B cell (primary cell): ENCODE data around the gene IDH3A. TPM values are rescaled to one million over a fixed set of nuclear protein-coding genes. Genes with fewer than 3 reads are reported as not detected.

Experiments used
- ATAC-seq: fragments of 200-7000 bp; cut with Tn5 transposase; one replicate; pipeline ENCODE4 v1.10.0; 2021; ENCODE audit warnings: low read depth, mild to moderate bottlenecking, moderate number of reproducible peaks, moderate library complexity
- CTCF ChIA-PET: fragments of 350-600 bp; sonication (Branson Sonifier 250); formaldehyde crosslinking; loops from one replicate; lab custom pipeline; 2021; ENCODE audit warnings: antibody characterized with exemption, inconsistent platforms; lab: Charles Lee
- POLR2A ChIA-PET: fragments of 350-600 bp; sonication (Branson Sonifier 250); formaldehyde crosslinking; loops from one replicate; lab custom pipeline; 2021; ENCODE audit warnings: antibody characterized with exemption; lab: Charles Lee
- DNase-seq: peaks from one replicate; pipeline ENCODE4 v3.0.0; 2013
- H2AFZ ChIP-seq: 2 replicates; pipeline ENCODE4 v1.6.1; 2012; ENCODE audit warnings: mild to moderate bottlenecking, low read depth, low read length; ENCODE audit not compliant: insufficient read depth, poor library complexity, severe bottlenecking
- H3K27ac ChIP-seq, 2 donors: 1 replicate in 1 of 2; 2 replicates in 1 of 2; pipeline ENCODE4 v1.5.1; 2012 to 2013; ENCODE audit warnings: low read length in 2 of 2, mild to moderate bottlenecking in 2 of 2, moderate library complexity in 1 of 2
- H3K27me3 ChIP-seq, 4 experiments: fragments of 200-600 bp in 1 of 4; sonication (generic) in 1 of 4; replicated peaks in 1 of 4; 1 replicate in 2 of 4; 2 replicates in 2 of 4; pipeline versions ENCODE4 v1.6.1 to v1.7.0; 2013 to 2016; ENCODE audit warnings: low read length in 3 of 4, mild to moderate bottlenecking in 2 of 4, mixed read lengths in 1 of 4, moderate library complexity in 1 of 4; ENCODE audit not compliant: insufficient read depth in 4 of 4, control insufficient read depth in 3 of 4; ENCODE audit errors: control extremely low read depth in 1 of 4
- H3K36me3 ChIP-seq, 2 experiments: replicated peaks in 1 of 2; 1 replicate in 1 of 2; 2 replicates in 1 of 2; pipeline versions ENCODE4 v1.6.1 to v1.7.1; 2013; ENCODE audit warnings: low read length in 1 of 2; ENCODE audit not compliant: insufficient read depth in 2 of 2, control insufficient read depth in 1 of 2; ENCODE audit errors: control extremely low read depth in 1 of 2, extremely low read depth in 1 of 2
- H3K4me1 ChIP-seq, 2 donors: fragments of 200-600 bp in 1 of 2; sonication (generic) in 1 of 2; 1 replicate in 1 of 2; 2 replicates in 1 of 2; pipeline versions ENCODE4 v1.5.1 to v1.6.1; 2013 to 2017; ENCODE audit warnings: low read length in 2 of 2; ENCODE audit not compliant: control insufficient read depth in 2 of 2, insufficient read depth in 2 of 2
- H3K4me2 ChIP-seq: replicated peaks from 2 replicates; pipeline ENCODE3; 2012; ENCODE audit warnings: mild to moderate bottlenecking, low read depth, low read length; ENCODE audit not compliant: poor library complexity, severe bottlenecking
- H3K4me3 ChIP-seq, 5 experiments: fragments of 200-600 bp in 1 of 5; sonication (generic) in 1 of 5; 1 replicate in 3 of 5; 2 replicates in 2 of 5; pipeline versions ENCODE4 v1.5.1 to v1.7.0; 2011 to 2016; ENCODE audit warnings: low read length in 4 of 5, mild to moderate bottlenecking in 4 of 5, low read depth in 2 of 5, control low read depth in 1 of 5, moderate library complexity in 1 of 5; ENCODE audit not compliant: insufficient read depth in 1 of 5; ENCODE audit errors: control extremely low read depth in 1 of 5, extremely low read depth in 1 of 5
- H3K79me2 ChIP-seq: fragments of 200-600 bp; sonication (generic); one replicate; pipeline ENCODE4 v1.6.0; 2016; ENCODE audit warnings: low read length; ENCODE audit not compliant: control insufficient read depth, insufficient read depth
- H3K9ac ChIP-seq: fragments of 200-600 bp; sonication (generic); 2 replicates; pipeline ENCODE4 v1.6.1; 2017; ENCODE audit warnings: mild to moderate bottlenecking, low read length, moderate library complexity
- H3K9me3 ChIP-seq, 3 donors: one replicate each; pipeline versions ENCODE4 v1.6.1 to v1.7.1; 2013; ENCODE audit warnings: low read length in 2 of 3; ENCODE audit not compliant: control insufficient read depth in 2 of 3, insufficient read depth in 1 of 3; ENCODE audit errors: control extremely low read depth in 1 of 3
- H4K20me1 ChIP-seq: 2 replicates; pipeline ENCODE4 v1.6.0; 2012; ENCODE audit warnings: mild to moderate bottlenecking, low read length; ENCODE audit not compliant: insufficient read depth, control insufficient read depth, poor library complexity, severe bottlenecking
- H3K27ac Mint-ChIP-seq: one replicate; pipeline ENCODE4 v1.8.0; 2021; ENCODE audit warnings: mixed read lengths
- H3K27me3 Mint-ChIP-seq: one replicate; pipeline ENCODE4 v1.8.0; 2021; ENCODE audit warnings: mixed read lengths
- H3K4me1 Mint-ChIP-seq: one replicate; pipeline ENCODE4 v1.8.0; 2021; ENCODE audit warnings: mixed read lengths
- H3K4me3 Mint-ChIP-seq: one replicate; pipeline ENCODE4 v1.8.0; 2021; ENCODE audit warnings: mixed read lengths
- H3K9me3 Mint-ChIP-seq: one replicate; pipeline ENCODE4 v1.8.0; 2022; ENCODE audit warnings: mixed read lengths; ENCODE audit not compliant: insufficient read depth
- EZH2 ChIP-seq: IDR thresholded peaks from 2 replicates; pipeline ENCODE4 v1.6.1; 2012; ENCODE audit warnings: borderline replicate concordance, low read depth, mild to moderate bottlenecking, moderate library complexity, low read length; ENCODE audit not compliant: insufficient read depth, poor library complexity, severe bottlenecking
- WGBS: methylation state at CpG from one replicate; pipeline ENCODE4 v1.1.5; 2013; ENCODE audit warnings: missing lambda C conversion rate; ENCODE audit not compliant: insufficient coverage; 5-methylcytosine and 5-hydroxymethylcytosine counted together
- intact Hi-C: fragments of 100-400 bp; cut with micrococcal nuclease; formaldehyde crosslinking; loops from one replicate; pipeline ENCODE4 v1.10.0; 2022
- polyA plus RNA-seq: library from polyadenylated mRNA; depleted of rRNA; stranded (reverse); fragments of >200 nt; gene quantifications from 2 replicates; pipeline ENCODE4 v1.2.3, GENCODE V29; 2012
- total RNA-seq, 2 donors: library from RNA; stranded (reverse); fragments of 120-200 nt in 1 of 2; gene quantifications; 1 replicate in 1 of 2; 2 replicates in 1 of 2; pipeline versions ENCODE4 v1.2.3 to v1.2.4, GENCODE V29; 2013 to 2022
- TF ChIP-seq, protein P1 (sequence below): fragments of 200-600 bp; IDR thresholded peaks from one replicate; pipeline ENCODE4 v1.8.0; 2022; ENCODE audit warnings: antibody characterized with exemption, mild to moderate bottlenecking

Gene IDH3A
- total and polyA plus RNA-seq, 2 donors (not counting 1 experiment from before 2014, with no cell fraction given) = 39.7 to 71.7 TPM

GRCh38 chr15:78168608-78169007, 19.4 kb downstream of the IDH3A start:
- peak overlapping the region; percentile 78 for H3K27ac Mint-ChIP-seq
- peaks cover 7 to 30% of the 10 kb centered on the region in 2 experiments for H3K36me3 ChIP-seq
- POLR2A ChIA-PET = no interaction called here

More at GRCh38 chr15:78168608-78169007, 19.4 kb downstream of the IDH3A start:
- Histone ChIP-seq H3K4me3 (no peak overlapping the region), H2AFZ (peak overlapping the region; percentile 16), H4K20me1 (no peaks in the 10 kb centered on the region), H3K4me2 (peak overlapping the region; percentile 58), H3K27ac (peak overlapping the region; percentile 26 to 70), H3K9me3 (peaks cover 0 to 9% (median 0%) of the 10 kb centered on the region in 3 donors), H3K79me2 (no peaks in the 10 kb centered on the region), H3K27me3 (no peaks in the 10 kb centered on the region), H3K4me1 (peaks cover 65 to 66% of the 10 kb centered on the region in 2 donors), H3K9ac (no peak overlapping the region)
- CTCF ChIA-PET = interaction anchor here (0.7 to 5.5 kb wide), 2 partner anchors 27 to 1984 kb away, joined by 3 to 44 read pairs; no protein-coding TSS in a partner anchor
- Mint-ChIP-seq H3K9me3 (no peaks in the 10 kb centered on the region), H3K4me3 (peak overlapping the region; percentile 33), H3K27me3 (no peaks in the 10 kb centered on the region), H3K4me1 (peaks cover 65% of the 10 kb centered on the region)
- ATAC-seq = peak; percentile 42
- peak; percentile 59 for DNase-seq
- 0% methylated on average over 2 of the region's 5 CpGs for WGBS
- TF ChIP-seq, protein P1, sequence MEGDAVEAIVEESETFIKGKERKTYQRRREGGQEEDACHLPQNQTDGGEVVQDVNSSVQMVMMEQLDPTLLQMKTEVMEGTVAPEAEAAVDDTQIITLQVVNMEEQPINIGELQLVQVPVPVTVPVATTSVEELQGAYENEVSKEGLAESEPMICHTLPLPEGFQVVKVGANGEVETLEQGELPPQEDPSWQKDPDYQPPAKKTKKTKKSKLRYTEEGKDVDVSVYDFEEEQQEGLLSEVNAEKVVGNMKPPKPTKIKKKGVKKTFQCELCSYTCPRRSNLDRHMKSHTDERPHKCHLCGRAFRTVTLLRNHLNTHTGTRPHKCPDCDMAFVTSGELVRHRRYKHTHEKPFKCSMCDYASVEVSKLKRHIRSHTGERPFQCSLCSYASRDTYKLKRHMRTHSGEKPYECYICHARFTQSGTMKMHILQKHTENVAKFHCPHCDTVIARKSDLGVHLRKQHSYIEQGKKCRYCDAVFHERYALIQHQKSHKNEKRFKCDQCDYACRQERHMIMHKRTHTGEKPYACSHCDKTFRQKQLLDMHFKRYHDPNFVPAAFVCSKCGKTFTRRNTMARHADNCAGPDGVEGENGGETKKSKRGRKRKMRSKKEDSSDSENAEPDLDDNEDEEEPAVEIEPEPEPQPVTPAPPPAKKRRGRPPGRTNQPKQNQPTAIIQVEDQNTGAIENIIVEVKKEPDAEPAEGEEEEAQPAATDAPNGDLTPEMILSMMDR = no peak
- TF ChIP-seq EZH2 = no peak
- intact Hi-C loops = no loop called here
